Activated T-cell treated with anti-CD3 and anti-CD28 coated beads for 4 hours (primary cell): ENCODE data around the gene TCF25.

Experiments
- DNase-seq: peaks from one replicate; pipeline ENCODE4 v3.0.0-alpha.2; 2020

Gene TCF25

GRCh38 chr16:89881368-89881730 lies 8.0 kb downstream of the TCF25 start:
- DNase-seq, result no peak

GRCh38 chr16:89883346-89884040 lies 10.1 kb downstream of the TCF25 start:
- no peak for DNase-seq

DNA sequence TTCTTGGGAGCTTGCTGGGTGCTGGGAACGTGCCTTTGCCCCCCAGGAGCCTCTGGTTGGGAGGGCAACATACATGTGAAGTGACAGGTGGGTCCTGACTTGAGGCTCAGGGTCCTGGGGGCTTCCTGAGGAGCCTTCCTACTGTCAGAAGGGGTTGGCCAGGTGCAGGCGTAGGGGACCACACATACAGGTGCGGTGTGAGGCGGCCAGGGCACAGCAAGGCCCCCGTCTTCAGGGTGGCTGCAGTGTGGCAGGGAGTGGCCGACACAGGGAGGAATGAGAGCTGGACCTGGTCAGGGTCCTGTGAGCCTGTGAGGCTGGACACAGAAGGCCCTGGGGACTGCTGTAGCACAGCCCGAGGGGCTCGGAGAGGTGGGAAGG lies 10.6 kb downstream of the TCF25 start:
- DNase-seq, result no peak

DNA sequence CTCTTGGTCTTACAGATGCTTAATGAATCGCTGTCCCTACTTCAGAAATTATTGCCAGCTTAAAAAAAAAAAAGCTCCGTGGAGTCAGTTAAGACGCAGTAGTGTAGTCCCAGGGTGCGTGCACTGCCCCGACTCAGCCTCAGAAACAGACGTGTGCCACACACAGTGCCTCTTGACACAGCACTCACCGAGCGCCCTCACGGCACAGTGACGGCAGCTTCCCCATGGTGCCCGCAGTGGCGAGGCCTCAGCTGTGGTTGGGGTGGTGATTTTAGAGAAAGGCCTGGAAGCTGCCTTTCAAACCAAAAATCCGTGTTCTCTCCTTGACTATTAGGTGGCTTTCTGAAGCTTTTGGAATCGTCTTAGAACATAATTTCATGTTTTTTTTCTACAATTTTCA lies 13.9 kb downstream of the TCF25 start:
- no peak for DNase-seq

- DNase-seq, result no peak
Observed at GRCh38 chr16:89890200-89890599, 16.8 kb downstream of the TCF25 start.

DNA sequence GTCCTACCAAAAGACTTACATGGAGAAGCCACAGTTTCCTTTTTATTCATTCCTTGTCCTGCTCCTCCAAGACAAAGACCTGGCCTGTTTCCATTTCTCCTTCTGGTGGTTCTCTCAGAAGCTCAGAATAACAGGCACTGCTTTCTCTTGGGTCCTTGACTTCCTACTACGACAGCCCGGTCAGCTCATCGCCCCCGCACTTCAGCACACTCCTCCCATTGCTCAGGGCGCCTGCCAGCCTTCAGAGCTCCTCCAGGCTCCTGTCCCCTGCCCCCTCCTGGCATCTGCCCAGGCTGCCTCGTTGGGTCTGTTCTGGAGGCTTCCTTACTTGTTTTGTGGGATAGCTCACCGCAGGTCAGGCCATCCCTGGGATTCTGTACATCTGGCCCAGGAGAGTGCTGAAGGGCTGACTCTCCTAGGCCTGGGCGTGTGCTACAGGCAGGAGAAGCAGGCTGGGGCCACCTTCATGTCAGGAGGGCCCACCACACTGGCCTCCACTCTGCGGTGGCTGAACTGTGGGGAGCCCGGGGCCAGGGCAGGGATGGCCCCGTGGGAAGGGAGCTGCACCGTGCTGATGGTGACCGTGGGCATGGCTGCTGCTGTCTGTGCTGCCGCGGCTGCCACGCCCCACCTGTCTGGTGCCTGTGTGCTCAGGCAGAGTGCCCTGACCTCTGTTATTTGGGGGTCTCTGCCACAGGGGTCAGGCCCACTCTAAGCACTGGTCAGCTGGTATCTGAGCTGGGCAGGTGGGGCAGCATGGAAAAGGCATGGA lies 17.7 kb downstream of the TCF25 start:
- no peak for DNase-seq

DNA sequence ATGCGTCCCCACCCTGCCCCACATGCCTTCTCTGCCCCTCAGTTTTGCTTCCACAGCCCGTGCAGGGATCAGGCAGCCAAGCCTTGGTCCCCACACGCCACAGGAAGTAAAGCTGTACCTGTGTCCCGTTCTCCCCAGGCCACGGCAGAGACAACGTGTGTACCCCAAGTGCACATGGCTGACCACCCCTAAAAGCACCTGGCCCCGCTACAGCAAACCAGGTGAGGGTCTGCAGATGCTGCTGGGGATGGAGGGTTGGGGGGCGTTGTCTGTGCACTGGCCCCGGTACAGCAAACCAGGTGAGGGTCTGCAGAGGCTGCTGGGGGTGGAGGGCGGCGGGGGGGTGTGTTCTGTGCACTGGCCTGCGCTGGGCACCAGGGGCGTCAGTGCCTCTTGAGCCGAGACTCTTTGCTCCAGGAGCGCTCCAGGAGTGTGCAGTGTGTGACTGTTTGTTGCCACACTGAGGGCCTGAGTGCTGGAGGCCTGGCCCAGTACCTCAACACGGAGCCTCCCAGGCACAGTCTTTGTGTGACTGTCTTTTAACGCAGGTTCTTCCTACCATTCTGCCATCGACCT lies 18.8 kb downstream of the TCF25 start:
- no peak for DNase-seq

- DNase-seq, result no peak
Observed at GRCh38 chr16:89892635-89893034, 19.2 kb downstream of the TCF25 start.

GRCh38 chr16:89893642-89894548 lies 20.5 kb downstream of the TCF25 start:
- no peak for DNase-seq

GRCh38 chr16:89895482-89896250 lies 22.3 kb downstream of the TCF25 start:
- DNase-seq, result no peak

DNA sequence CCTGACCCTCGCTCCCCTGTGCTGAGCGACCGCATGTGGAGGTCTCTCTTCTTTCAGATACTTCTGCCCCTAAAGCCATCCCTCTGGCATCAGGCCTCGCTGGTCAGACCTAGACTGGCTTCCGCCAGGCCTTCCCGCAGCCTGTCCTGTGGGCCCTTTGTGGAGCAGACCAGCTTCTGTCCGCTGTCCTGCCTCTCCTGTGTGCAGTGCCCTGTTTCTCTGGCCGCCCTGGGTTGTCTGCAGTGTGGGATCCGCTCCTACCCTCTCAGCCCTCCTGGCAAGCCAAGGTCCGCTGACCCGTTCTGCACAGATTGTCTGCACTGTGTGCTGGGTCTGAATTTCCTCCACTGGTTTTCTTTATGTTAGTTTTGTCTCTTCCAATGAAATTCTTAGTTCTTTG lies 23.8 kb downstream of the TCF25 start:
- no peak for DNase-seq

- no peak for DNase-seq
Observed at GRCh38 chr16:89898201-89898967, 25.0 kb downstream of the TCF25 start.

DNA sequence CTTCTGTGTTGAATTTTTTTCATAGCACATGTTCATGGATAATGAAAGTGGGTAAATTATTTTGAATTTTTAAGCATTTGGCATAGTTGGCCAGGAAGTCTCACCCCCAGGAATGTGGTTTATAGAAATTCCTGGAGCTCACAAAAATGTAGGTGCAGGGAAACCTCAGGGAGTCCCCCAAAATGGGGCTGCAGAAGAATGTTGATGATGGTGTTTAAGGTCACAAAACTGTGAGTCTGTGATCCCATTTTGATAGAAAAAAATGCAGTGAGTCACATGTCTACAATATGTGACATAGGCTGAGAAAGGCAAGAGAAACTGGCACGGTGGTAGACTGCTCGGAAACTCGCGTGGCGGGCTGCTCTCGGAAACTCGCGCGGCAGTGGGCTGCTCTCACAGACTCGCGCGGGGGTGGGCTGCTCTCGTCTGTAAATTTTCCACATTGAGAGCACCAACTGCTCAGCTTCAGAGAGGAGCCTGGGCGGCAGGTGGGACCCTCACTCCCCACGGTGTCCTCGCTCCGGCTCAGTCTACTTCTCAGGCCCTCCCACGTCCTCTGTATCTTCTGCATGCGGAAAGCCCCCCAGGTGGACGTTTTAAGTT lies 26.6 kb downstream of the TCF25 start:
- no peak for DNase-seq

GRCh38 chr16:89900885-89901284 lies 27.5 kb downstream of the TCF25 start:
- DNase-seq, result no peak

DNA sequence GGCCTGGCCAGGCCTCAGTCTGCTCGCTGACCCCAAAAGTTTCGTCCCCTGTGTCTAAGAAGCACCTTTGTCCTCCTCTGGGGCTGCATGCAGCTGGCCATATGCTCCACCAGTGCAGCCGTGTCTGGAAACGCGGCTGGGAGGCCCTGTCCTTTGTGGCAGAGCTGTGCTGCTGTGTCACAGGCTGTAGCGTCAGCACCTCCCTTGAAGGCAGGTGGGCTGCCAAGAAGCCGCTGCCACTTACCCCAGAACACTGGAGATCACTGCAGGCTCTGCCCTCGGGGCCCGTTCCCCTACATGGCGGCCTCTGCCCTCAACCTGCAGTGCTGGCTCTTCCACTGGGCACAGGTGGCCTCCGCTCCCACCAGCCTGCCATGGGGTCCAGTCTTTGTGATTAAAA lies 29.6 kb downstream of the TCF25 start:
- DNase-seq, result no peak

DNA sequence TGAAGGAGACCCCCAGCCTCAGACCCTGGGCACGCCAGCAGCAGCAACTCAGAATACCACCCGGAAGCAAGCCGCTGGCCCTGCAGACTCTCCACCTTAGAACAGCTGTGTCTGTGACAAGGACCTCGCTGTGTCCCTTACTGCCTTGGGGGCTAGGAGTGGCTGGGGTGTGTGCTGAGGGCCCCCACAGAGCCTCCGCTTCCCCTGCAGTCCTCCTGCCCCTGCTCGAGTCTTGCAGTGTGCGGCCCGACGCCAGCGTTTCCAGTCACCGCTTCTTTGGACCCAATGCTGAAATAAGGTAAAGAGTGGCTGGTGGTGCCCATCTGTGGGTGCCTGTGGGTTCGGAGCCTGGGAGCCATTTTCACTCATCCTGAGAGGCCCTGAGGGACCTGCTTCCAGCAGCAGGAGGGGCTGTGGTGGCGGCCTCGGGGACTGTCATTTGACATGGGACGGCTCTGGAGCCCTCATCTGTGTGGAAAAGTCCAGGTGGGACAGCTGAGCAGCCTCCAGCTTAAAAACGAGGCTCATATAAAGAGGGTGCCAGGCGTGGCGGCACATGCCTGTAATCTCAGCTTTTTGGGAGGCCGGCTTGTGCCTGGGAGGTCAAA lies 30.6 kb downstream of the TCF25 start:
- no peak for DNase-seq

DNA sequence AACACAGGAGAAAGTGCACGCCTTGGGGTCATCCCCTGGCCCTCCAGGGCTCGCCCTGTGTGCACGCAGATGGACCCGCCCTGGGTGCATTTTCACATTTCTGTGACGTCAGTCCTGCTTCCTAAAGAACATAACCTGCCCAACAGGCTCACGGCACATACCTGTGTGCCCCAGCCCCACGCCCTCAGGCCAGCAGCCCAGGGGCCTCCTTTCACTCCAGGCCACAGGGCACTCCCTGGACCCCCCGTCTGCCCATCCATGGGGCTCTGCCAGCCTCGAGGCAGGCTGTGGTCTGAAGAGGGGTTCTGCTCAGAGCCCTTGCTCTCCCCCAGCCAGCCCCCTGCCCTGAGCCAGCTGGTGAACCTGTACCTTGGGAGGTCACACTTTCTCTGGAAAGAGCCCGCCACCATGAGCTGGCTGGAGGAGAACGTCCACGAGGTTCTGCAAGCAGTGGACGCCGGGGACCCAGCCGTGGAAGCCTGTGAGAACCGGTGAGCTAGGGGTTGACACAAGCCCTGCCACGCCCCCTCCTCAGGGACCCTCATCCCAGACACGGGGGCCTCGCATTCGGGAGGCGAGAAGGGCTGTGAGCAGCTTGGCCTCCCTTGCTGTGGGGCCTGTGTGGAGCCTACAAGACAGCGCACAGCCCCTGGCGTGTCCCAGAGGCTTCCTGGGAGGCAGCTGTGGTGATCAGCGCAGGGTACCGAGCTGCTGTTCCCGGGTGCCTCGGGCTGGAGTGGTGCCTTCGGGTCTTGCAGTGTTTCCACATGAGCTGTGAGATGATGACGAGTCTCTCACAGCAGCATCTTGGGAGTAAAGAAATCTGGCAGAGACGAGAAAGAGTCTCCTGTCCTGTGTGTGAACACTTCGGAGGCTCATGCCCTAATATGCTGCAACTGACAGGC lies 31.5 kb downstream of the TCF25 start:
- DNase-seq, result no peak

DNA sequence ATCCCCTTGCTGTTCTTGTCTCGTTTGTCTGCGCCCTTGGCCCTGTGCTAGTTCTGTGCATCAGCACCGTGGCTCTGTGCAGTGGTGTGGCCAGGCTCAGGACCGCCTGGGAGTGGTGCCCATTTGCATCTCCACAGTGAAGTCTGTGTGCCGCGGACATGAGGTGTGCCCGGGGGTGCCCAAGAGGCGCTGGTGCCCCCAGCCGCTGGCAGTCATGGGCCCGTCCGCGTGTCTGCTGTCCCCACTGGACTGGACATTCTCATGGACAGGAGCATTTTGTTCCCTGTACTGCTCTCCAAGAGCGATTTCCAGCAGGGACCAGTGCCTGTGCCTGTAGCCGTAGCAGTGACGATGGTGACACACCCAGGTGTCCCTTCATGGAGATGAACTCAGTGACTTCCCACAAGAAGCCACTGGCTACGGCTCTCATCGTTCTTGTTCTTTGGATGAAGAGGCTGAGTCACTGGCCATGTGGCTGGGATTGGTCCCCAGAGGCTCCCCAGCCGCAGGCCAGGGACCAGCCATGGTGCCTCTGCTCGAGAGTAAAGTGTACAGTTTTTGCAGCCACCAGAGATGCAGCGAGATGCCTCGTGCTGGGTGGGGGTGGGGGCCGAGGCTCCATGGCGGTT lies 32.2 kb downstream of the TCF25 start:
- no peak for DNase-seq
